Colonic mucosa (tissue), 4 donors: ENCODE measurements around the gene HDAC8. TPM values are rescaled to one million over a fixed set of nuclear protein-coding genes. Genes with fewer than 3 reads are reported as not detected.

Source experiments
- DNase-seq: peaks from one replicate; pipeline ENCODE4 v3.0.0-alpha.2; 2020
- H3K27ac ChIP-seq: fragments of 200-600 bp; one replicate; pipeline ENCODE4 v1.8.0; 2021
- H3K27me3 ChIP-seq: fragments of 200-600 bp; one replicate; pipeline ENCODE4 v1.8.0; 2021
- H3K36me3 ChIP-seq: fragments of 200-600 bp; one replicate; pipeline ENCODE4 v1.8.0; 2021
- H3K4me1 ChIP-seq: fragments of 200-600 bp; one replicate; pipeline ENCODE4 v1.8.0; 2021; ENCODE audit warnings: mild to moderate bottlenecking
- H3K4me3 ChIP-seq: fragments of 200-600 bp; one replicate; pipeline ENCODE4 v1.8.0; 2021
- H3K9ac ChIP-seq, 2 donors: one replicate each; pipeline ENCODE4 v1.7.0; 2013; ENCODE audit warnings: control low read depth in 2 of 2, low read depth in 2 of 2, low read length in 2 of 2
- H3K9me3 ChIP-seq: fragments of 200-600 bp; one replicate; pipeline ENCODE4 v1.8.0; 2021
- intact Hi-C: fragments of 100-400 bp; cut with DNase I; formaldehyde crosslinking; loops from one replicate; pipeline ENCODE4 v1.14.1; 2022
- total RNA-seq, 2 donors: library from RNA; stranded (reverse); fragmentation: NEBNext Ultra II Directional in 1 of 2; extraction: Animal tissue kit (Norgen Biotek cat#: 25700) in 1 of 2; gene quantifications; one replicate each; pipeline ENCODE4 v1.2.1, GENCODE V29; 2021
- TF ChIP-seq, protein P1 (sequence below): fragments of 200-600 bp; IDR thresholded peaks from one replicate; pipeline ENCODE4 v1.8.0; 2022; ENCODE audit warnings: antibody characterized with exemption, mild to moderate bottlenecking
- donor health status: healthy.
- donor health status: DM: no; HTN: no; CAD: no.
- donor health status: DM: no; HTN: no; CAD: no.

HDAC8 gene
- total RNA-seq, 2 donors from 2014 or later = 23.0 to 25.7 TPM

DNA sequence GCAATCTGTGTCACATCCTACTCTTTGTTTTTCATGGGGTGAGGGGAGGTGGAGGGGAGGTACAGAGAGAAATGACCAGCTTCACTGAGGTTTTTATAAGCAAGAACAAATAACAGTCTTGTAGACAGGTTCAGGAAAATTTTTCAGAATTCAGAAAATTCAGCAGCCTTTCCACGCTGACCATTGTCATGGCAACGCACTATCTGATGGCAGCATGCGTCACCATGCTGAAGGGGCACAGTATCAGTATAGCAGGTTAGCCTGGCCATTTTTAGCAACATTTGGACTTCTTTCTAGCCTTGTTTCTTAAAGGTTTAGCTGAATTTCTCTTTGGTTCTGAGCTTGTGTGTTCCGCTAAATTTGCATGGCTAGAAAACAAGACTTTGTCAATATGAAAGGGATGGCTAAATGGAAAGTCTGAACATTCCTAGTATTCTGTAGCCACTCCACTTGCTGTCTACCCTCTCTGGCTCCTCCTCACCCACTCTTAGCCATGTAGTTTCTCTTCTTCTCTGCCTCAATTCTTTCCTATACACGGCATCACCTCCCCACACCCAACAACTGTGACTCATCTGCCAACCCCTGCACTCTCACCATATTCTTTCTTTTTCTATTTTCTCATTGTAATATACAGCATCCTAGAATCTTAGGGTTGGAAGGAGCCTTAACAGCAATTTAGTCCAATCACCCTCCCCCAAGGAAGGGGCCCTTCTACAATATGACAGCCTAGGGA lies 224.2 kb downstream of the HDAC8 start:
- no peak for DNase-seq
- no peaks in the 10 kb centered on the region for H3K9me3 ChIP-seq
- H3K27me3 ChIP-seq = no peaks in the 10 kb centered on the region
- H3K4me3 ChIP-seq = no peak overlapping the region
- H3K36me3 ChIP-seq = no peaks in the 10 kb centered on the region
- TF ChIP-seq, protein P1, sequence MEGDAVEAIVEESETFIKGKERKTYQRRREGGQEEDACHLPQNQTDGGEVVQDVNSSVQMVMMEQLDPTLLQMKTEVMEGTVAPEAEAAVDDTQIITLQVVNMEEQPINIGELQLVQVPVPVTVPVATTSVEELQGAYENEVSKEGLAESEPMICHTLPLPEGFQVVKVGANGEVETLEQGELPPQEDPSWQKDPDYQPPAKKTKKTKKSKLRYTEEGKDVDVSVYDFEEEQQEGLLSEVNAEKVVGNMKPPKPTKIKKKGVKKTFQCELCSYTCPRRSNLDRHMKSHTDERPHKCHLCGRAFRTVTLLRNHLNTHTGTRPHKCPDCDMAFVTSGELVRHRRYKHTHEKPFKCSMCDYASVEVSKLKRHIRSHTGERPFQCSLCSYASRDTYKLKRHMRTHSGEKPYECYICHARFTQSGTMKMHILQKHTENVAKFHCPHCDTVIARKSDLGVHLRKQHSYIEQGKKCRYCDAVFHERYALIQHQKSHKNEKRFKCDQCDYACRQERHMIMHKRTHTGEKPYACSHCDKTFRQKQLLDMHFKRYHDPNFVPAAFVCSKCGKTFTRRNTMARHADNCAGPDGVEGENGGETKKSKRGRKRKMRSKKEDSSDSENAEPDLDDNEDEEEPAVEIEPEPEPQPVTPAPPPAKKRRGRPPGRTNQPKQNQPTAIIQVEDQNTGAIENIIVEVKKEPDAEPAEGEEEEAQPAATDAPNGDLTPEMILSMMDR = no peak
- no peak overlapping the region for H3K9ac ChIP-seq
- H3K27ac ChIP-seq = no peak overlapping the region
- intact Hi-C loops = no loop called here
- no peaks in the 10 kb centered on the region for H3K4me1 ChIP-seq

DNA sequence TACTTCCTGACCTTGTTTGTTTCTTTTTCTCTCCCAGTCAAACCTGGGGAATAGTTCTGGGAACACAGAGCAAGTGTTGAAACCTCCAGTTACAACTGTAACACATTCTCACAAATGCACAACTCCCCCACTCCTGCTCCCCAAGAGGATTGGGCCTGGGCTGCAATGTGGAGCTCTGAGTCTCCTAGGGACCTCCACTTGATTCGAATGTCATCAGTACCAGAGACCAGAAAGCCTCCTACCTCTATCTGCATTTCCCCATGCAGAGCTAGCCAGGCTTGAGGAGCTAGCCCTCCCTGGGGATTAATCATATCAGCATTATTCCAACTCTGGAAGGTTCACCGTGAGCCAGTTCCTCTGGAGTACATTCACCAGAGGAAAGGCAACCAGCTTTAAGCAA lies 225.3 kb downstream of the HDAC8 start:
- TF ChIP-seq, protein P1 = no peak
- no peak for DNase-seq

DNA sequence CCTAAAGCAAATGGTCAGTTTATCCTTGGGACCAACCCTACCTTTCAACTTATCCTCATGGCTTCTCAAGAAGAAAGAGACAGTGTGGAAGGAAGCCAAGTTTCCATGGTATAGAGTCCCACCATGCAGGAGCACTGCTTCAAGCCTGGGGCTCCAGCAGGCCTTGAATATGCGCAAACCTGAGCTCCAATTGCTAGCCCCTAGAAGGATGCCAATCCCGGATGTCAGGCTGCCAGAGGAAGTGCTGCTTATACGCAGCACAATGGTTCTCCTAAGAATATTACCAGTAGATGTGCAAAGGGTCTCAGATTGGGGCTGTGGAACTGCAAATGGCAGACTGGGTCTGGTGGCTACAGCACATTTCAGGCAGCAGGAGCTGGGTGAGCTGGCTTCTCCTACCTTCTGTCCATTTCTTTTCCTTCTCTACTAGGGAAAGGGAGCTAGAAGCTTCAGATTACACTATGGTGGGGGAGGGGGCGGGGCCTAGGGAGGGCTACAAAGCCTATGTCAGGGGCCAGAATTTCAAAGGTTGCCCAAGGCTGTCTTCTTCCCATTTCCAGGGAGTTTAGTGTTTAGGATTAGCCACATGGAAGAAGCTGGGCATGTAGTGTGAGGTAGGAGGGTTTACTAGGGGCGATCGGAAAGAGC lies 226.2 kb downstream of the HDAC8 start:
- intact Hi-C loops = no loop called here

More for the DNA sequence above, 225.3 kb downstream of the HDAC8 start:
- H3K9ac ChIP-seq = no peak overlapping the region
- H3K4me1 ChIP-seq = no peaks in the 10 kb centered on the region
- intact Hi-C loops = no loop called here
- no peak overlapping the region for H3K4me3 ChIP-seq
- no peaks in the 10 kb centered on the region for H3K9me3 ChIP-seq
- H3K36me3 ChIP-seq = no peaks in the 10 kb centered on the region
- no peaks in the 10 kb centered on the region for H3K27me3 ChIP-seq
- no peak overlapping the region for H3K27ac ChIP-seq

DNA sequence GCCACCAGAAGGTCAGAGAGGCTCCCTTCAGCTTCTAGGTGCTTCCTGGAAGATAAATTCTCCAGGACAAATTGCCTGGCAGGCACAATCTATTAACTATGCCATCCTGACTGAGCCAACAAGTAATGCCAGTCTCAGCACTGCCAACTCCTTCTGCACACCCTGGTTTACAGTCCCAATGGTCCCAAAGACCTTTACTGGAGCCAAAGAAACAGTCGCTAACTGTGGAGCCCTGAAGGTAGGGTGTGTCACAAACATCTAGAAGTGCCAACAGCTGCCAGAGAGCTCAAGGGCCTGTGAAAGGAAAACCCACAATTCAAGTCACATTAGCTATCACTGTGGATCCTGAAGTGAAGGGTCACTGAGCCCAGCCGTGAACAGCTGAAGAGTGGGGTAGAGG lies 232.0 kb downstream of the HDAC8 start:
- intact Hi-C loops = no loop called here
- no peak for DNase-seq
- Histone ChIP-seq H3K9ac (no peak overlapping the region), H3K4me3 (no peak overlapping the region), H3K27me3 (no peaks in the 10 kb centered on the region), H3K4me1 (no peaks in the 10 kb centered on the region), H3K27ac (no peak overlapping the region), H3K36me3 (no peaks in the 10 kb centered on the region), H3K9me3 (no peaks in the 10 kb centered on the region)
- TF ChIP-seq, protein P1 = no peak

More for the DNA sequence above, 226.2 kb downstream of the HDAC8 start:
- Histone ChIP-seq H3K9ac (no peak overlapping the region), H3K4me3 (no peak overlapping the region), H3K4me1 (no peaks in the 10 kb centered on the region), H3K9me3 (no peaks in the 10 kb centered on the region), H3K36me3 (no peaks in the 10 kb centered on the region), H3K27ac (no peak overlapping the region), H3K27me3 (no peaks in the 10 kb centered on the region)
- TF ChIP-seq, protein P1 = no peak
- no peak for DNase-seq

DNA sequence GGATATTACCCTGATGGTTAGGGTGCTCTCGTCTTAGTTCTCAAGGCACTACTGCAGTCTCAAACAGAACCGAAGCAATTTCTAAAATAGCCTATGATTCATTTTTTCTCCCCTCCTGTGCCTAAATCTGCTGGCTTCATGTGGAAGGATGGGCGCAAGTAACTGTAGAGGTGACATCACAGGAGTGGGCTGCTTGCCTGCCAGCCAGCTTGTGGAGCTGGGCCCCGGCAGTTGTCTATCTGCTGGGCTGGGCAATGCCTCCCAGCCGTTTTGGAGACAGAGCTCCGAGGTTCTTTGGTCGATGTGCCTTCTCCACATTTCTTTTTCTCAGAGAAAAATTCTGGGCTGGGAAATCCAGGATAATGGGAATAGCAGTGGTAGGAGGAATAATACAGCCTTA lies 232.6 kb downstream of the HDAC8 start:
- no peak for DNase-seq
- Histone ChIP-seq H3K4me1 (no peaks in the 10 kb centered on the region), H3K9ac (no peak overlapping the region), H3K9me3 (no peaks in the 10 kb centered on the region), H3K4me3 (no peak overlapping the region), H3K27ac (no peak overlapping the region), H3K27me3 (no peaks in the 10 kb centered on the region), H3K36me3 (no peaks in the 10 kb centered on the region)
- TF ChIP-seq, protein P1 = no peak
- intact Hi-C loops = no loop called here
